Nephron (organoid): ENCODE results near the gene CACNA2D2.

Experiments used
- H3K27ac Mint-ChIP-seq, 3 experiments: 2 replicates each; pipeline ENCODE4 v1.8.0; 2020; ENCODE audit warnings: mixed read lengths in 3 of 3, mild to moderate bottlenecking in 2 of 3, moderate library complexity in 1 of 3
- H3K27me3 Mint-ChIP-seq: 2 replicates; pipeline ENCODE4 v1.8.0; 2021; ENCODE audit warnings: low read depth, mild to moderate bottlenecking, moderate library complexity, mixed read lengths
- H3K36me3 Mint-ChIP-seq: 2 replicates; pipeline ENCODE4 v1.8.0; 2020; ENCODE audit warnings: low read depth, mixed read lengths
- H3K4me1 Mint-ChIP-seq: 2 replicates; pipeline ENCODE4 v1.8.0; 2020; ENCODE audit warnings: mixed read lengths
- H3K4me3 Mint-ChIP-seq, 3 experiments: 2 replicates each; pipeline ENCODE4 v1.8.0; 2020; ENCODE audit warnings: mild to moderate bottlenecking in 3 of 3, mixed read lengths in 3 of 3, moderate library complexity in 2 of 3
- H3K9me3 Mint-ChIP-seq: 2 replicates; pipeline ENCODE4 v1.8.0; 2020; ENCODE audit warnings: mixed read lengths
- TF ChIP-seq, protein P1 (sequence below), 3 experiments: fragments of 200-600 bp; sonication (generic); IDR thresholded peaks; one replicate each; pipeline ENCODE4 v1.5.0; 2021; ENCODE audit warnings: antibody characterized with exemption in 3 of 3; ENCODE audit not compliant: unreplicated experiment in 3 of 3

CACNA2D2 gene

GRCh38 chr3:50354850-50355249, 148.6 kb downstream of the CACNA2D2 start:
- Mint-ChIP-seq H3K36me3 (peaks cover 18% of the 10 kb centered on the region), H3K4me1 (peaks cover 47% of the 10 kb centered on the region), H3K4me3 (peak overlapping the region in 2 of 3 experiments; percentile 15 to 38), H3K27ac (no peak overlapping the region), H3K9me3 (no peaks in the 10 kb centered on the region), H3K27me3 (no peaks in the 10 kb centered on the region)
- TF ChIP-seq, protein P1, sequence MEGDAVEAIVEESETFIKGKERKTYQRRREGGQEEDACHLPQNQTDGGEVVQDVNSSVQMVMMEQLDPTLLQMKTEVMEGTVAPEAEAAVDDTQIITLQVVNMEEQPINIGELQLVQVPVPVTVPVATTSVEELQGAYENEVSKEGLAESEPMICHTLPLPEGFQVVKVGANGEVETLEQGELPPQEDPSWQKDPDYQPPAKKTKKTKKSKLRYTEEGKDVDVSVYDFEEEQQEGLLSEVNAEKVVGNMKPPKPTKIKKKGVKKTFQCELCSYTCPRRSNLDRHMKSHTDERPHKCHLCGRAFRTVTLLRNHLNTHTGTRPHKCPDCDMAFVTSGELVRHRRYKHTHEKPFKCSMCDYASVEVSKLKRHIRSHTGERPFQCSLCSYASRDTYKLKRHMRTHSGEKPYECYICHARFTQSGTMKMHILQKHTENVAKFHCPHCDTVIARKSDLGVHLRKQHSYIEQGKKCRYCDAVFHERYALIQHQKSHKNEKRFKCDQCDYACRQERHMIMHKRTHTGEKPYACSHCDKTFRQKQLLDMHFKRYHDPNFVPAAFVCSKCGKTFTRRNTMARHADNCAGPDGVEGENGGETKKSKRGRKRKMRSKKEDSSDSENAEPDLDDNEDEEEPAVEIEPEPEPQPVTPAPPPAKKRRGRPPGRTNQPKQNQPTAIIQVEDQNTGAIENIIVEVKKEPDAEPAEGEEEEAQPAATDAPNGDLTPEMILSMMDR (IDR thresholded peaks at IDR 0.05; ENCODE audit: unreplicated experiment in 3 of 3) = no peak

DNA sequence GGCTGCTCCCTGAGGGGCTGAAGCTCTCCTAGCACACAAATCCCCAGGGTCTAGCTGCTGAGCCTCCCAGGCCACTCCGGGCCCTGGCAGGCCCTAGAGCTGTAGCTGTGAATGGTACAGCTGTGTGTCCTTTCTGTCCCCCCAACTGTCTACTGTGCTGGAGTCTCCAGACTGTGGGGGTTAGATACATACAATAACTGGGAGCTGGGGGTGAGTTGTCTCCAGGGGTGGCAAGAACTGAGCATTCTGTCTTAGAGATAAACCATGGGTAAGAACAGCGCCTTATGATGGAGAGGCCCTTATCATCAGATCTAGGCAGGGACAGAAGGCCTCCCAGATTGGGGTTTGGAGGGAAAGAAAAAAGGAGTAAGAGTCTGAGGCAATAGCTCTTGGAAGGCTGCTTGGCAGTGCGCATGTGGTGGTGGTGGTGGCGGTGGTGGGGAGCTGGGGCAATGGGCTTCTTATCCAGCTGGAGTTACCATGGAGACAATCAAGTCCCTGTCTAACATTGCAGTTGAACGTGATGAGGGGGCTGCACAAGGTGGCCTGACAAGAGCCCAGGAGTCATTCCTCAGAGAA, 149.2 kb downstream of the CACNA2D2 start:
- Mint-ChIP-seq H3K9me3 (no peaks in the 10 kb centered on the region), H3K36me3 (peaks cover 18% of the 10 kb centered on the region), H3K27me3 (no peaks in the 10 kb centered on the region), H3K4me1 (peaks cover 43% of the 10 kb centered on the region), H3K27ac (no peak overlapping the region), H3K4me3 (peak overlapping the region; percentile 2 to 24 (median 18))
- TF ChIP-seq, protein P1 (IDR thresholded peaks at IDR 0.05; ENCODE audit: unreplicated experiment in 3 of 3) = no peak

- TF ChIP-seq, protein P1 (IDR thresholded peaks at IDR 0.05; ENCODE audit: unreplicated experiment in 3 of 3) = no peak
- Mint-ChIP-seq H3K4me3 (peak overlapping the region; percentile 27 to 71 (median 61)), H3K9me3 (no peaks in the 10 kb centered on the region), H3K27ac (no peak overlapping the region), H3K27me3 (no peaks in the 10 kb centered on the region), H3K36me3 (peaks cover 18% of the 10 kb centered on the region), H3K4me1 (peaks cover 41% of the 10 kb centered on the region)
Measured at GRCh38 chr3:50353245-50354004, 150.0 kb downstream of the CACNA2D2 start.

GRCh38 chr3:50352781-50353180, 150.7 kb downstream of the CACNA2D2 start:
- H3K27me3 Mint-ChIP-seq = no peaks in the 10 kb centered on the region
- H3K9me3 Mint-ChIP-seq = no peaks in the 10 kb centered on the region
- H3K4me1 Mint-ChIP-seq = peaks cover 36% of the 10 kb centered on the region
- H3K36me3 Mint-ChIP-seq = peaks cover 14% of the 10 kb centered on the region
- peak overlapping the region; percentile 55 to 71 (median 68) for H3K4me3 Mint-ChIP-seq
- no peak overlapping the region for H3K27ac Mint-ChIP-seq
- TF ChIP-seq, protein P1 (IDR thresholded peaks at IDR 0.05; ENCODE audit: unreplicated experiment in 3 of 3) = peak in 1 of 3 experiments; percentile 13

DNA sequence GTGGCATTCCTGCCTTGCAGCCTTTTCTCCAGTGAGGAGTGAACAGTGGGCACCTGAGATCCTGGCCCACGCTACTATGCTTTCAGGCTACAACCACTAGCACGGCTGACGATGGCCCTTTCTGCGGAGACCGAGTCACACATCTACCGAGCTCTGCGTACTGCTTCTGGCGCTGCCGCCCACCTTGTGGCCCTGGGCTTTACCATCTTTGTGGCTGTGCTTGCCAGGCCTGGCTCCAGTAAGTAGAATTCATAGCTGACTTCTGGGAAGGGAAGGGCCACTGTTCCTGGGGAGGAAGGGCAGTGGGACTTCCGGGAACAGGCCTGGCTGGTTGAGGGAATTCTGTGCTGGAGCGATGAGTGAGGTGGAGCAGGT, 152.1 kb downstream of the CACNA2D2 start:
- TF ChIP-seq, protein P1 (IDR thresholded peaks at IDR 0.05; ENCODE audit: unreplicated experiment in 3 of 3) = no peak
- Mint-ChIP-seq H3K36me3 (peaks cover 14% of the 10 kb centered on the region), H3K27ac (peak overlapping the region in 2 of 3 experiments; percentile 93 to 97), H3K4me3 (peak overlapping the region; percentile 96 to 97 (median 97)), H3K4me1 (peaks cover 25% of the 10 kb centered on the region), H3K9me3 (no peaks in the 10 kb centered on the region), H3K27me3 (no peaks in the 10 kb centered on the region)
